OCI-M2 (cell line): Measurements from ENCODE around the gene MTG1.
"Not testable (repeated sequence)": the region's sequence is repeated elsewhere in the genome, so short reads cannot be mapped to it uniquely, and the experiment has no call there.

ENCODE experiments used
- DNase-seq: peaks from one replicate; lab custom pipeline; 2025; ENCODE audit not compliant: unreplicated experiment; lab: John Stamatoyannopoulos, UW

MTG1 gene

GRCh38 chr10:133461841-133462240 is 67.9 kb downstream of the MTG1 start:
- no peak for DNase-seq

DNA sequence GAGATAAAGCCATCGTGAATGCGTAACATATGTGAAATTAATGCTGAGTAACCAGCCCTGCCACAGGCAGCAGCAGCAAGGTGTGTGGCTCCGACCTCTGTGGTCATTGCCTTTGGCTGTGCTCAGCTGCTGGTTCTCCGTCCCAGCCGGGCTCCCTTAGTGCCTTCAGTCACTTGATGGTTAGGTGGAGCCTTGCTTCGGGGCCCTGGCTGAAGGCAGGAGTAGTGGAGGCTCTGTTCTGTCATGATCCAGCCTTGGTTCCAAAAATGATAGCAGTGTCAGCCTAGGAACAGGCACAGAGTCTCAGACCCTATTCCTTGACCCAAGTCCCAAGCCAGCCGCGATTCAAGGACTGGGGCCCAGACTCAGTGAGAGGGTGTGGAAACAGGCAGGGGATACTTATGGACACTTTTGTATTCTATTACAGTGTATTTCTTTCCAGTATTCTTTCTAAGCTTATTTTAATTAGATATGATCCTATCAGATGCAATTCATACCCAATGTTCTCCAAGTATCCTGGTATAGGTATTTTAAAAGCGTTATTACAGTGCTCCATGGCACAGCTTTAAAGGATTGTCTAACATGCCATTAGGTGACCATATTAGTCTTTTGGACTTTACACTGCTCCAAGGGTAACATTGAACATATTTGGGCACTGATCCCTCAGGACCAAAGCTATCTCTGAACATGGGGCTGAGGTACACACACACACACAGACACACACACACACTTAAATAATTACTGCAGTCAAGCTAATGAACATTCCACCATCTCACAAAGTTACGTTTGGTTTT is 68.8 kb downstream of the MTG1 start:
- DNase-seq, result no peak

DNA sequence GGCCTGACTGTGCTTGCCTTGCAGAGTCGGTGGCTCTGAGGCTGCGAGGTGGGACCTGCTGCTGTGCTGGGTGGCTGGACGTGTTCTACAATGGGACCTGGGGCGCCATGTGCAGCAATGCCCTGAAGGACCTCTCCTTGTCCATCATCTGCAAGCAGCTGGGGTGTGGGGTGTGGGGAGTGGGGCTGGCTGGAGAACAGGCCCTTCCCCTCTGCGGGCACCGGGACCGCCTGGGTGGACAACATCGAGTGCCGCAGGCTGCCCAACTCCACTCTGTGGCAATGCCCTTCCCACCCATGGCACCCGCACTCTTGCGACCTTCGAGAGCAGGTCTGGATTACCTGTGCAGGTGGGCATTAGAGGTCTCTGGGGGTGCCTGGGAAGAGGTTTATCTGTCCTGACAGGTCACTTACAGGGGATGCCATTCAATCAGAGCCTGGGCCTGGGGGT is 70.7 kb downstream of the MTG1 start:
- no peak for DNase-seq

- DNase-seq, result no peak
Observed at GRCh38 chr10:133465191-133465949, 71.4 kb downstream of the MTG1 start.

DNA sequence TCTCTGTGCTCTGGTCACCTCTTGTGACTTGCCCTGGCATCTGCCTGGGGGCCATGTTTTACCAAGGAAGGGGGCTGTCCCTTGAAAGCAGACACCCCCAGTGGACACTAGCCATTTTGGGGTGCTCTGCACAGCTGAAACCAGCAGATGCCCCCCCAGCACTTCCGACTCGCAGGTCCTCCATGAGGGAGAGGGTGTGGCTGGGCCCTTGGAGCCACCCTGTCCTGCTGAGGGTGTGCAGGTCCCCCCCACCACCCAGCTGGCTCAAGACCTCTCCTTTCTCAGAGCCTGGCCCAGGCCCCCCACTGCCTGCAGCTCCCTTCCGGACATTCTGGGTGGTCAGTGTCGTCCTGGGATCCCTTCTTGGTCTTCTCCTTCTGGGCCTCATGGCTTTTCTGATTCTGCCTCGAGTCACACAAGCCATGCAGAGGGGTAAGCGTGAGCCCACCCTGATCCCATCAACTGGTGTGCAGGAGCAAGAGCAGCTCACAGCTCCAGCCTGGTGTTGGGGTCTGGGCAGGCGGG is 72.1 kb downstream of the MTG1 start:
- no peak for DNase-seq

- no peak for DNase-seq
Observed at GRCh38 chr10:133466683-133467275, 72.8 kb downstream of the MTG1 start.

GRCh38 chr10:133467286-133467911 is 73.4 kb downstream of the MTG1 start:
- DNase-seq, result no peak

GRCh38 chr10:133469205-133469604 is 75.2 kb downstream of the MTG1 start:
- DNase-seq, result not testable (repeated sequence)

DNA sequence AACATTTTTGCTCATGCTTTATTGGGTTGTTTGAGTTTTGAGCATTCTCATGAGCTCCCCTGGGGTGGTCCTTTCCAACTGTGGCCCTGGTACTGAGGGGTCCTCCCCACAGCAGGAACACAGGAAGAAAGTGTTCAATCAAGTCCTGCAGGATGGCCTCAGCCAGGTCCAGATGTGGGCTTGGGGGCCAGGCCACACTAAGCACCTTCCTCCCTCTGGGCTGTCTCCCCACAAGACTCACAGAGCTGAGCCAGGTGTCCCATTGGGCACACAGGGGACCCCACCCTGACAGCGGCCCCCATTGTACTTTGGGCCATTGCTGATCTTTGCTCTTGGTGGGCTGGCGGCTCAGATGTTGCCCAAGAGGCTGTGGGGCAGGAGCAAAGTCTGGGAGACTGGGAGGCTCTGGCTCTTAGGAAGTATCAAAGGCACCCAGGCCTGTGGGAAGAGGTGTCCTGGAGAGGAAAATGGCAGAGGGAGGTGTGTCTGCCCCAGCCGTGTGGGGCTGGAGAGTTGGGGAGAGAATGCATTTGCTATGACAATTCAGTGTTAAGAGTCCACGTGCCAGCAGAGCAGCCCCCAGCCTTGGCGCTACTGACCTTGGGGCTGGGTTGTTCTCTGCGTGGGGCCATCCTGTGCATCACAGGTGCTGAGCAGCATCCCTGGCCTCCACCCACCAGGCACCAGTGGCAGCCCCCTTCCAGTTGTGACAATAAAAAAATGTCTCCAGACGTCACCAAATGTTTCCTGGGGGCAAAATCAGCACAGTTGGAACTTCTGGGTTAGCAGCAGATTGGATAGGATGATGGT is 77.5 kb downstream of the MTG1 start:
- DNase-seq, result no peak
